ENCODE data around the gene SHANK2.

Gene SHANK2

DNA sequence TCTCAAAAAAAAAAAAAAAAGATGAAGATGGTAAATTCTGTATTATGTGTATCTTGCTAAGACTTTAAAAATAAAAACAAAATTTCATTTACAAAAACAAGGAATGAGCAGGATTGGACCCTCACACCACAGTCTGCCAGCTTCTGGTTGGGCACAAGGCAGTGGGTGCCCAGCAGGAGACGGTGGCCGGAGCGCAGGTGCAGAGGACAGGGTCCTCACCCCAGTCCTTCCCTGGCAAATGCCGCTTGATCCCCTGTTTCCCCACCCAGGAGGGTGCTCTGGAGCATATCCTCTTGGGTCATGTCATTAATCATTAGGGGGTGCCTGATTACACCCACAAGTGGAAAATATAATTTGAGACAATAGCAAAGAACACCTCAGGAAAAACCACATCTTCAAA lies 31.2 kb downstream of the SHANK2 start:
- H3K36me3 ChIP-seq: no peaks in the 10 kb centered on the region
- H3K27me3 ChIP-seq: peaks cover 0 to 6% of the 10 kb centered on the region in 2 donors
- peaks cover 0 to 14% (median 8%) of the 10 kb centered on the region in 3 donors for H3K9me3 ChIP-seq
- intact Hi-C loops (cut with DNase I; ENCODE audit: low total_unique reads): no loop called here
- no peak overlapping the region for H3K27ac ChIP-seq
- peak; percentile 6 to 14 for DNase-seq
- TF ChIP-seq, protein P1, sequence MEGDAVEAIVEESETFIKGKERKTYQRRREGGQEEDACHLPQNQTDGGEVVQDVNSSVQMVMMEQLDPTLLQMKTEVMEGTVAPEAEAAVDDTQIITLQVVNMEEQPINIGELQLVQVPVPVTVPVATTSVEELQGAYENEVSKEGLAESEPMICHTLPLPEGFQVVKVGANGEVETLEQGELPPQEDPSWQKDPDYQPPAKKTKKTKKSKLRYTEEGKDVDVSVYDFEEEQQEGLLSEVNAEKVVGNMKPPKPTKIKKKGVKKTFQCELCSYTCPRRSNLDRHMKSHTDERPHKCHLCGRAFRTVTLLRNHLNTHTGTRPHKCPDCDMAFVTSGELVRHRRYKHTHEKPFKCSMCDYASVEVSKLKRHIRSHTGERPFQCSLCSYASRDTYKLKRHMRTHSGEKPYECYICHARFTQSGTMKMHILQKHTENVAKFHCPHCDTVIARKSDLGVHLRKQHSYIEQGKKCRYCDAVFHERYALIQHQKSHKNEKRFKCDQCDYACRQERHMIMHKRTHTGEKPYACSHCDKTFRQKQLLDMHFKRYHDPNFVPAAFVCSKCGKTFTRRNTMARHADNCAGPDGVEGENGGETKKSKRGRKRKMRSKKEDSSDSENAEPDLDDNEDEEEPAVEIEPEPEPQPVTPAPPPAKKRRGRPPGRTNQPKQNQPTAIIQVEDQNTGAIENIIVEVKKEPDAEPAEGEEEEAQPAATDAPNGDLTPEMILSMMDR (IDR thresholded peaks at IDR 0.05): no peak
- H3K4me1 ChIP-seq: no peaks in the 10 kb centered on the region
- no peak overlapping the region for H3K4me3 ChIP-seq

DNA sequence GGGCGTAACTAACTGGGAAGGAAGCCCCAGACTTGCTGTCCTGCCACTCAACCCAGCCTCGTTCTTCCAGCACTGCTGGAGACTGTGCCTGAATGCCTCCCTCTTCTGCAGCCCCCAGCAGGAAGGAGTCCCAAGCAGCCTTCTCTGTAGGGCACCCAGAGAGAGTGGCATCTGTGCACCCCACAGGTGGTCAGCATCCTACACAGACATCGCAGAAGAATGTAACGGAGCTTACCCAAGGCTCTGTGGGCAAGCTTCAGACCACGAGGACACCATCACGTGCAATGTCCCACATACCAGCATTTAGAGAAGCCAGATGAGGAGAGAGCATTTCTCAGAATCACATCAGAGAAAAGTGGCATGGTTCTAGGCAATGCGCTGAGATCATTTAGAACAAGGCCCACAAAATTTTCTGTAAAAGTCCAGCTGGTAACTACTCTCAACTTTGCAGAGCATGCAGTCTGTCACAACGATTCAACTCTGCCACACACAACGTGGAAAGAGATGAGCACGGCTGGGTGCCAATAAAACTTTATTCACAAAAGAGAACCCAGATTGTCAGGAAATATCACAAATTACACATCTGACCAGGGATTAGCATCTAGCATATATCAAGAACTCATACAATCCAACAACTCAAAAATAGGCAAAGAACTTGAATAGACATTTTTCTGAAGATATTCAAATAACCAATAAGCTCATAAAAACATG lies 33.4 kb downstream of the SHANK2 start:
- no peaks in the 10 kb centered on the region for H3K36me3 ChIP-seq
- DNase-seq: peak in 1 of 2 donors; percentile 2
- no peaks in the 10 kb centered on the region for H3K9me3 ChIP-seq
- TF ChIP-seq, protein P1 (IDR thresholded peaks at IDR 0.05): no peak
- H3K27me3 ChIP-seq: peaks cover 0 to 24% of the 10 kb centered on the region in 2 donors
- intact Hi-C loops (cut with DNase I; ENCODE audit: low total_unique reads): no loop called here
- H3K4me3 ChIP-seq: no peak overlapping the region
- H3K4me1 ChIP-seq: no peaks in the 10 kb centered on the region
- no peak overlapping the region for H3K27ac ChIP-seq

DNA sequence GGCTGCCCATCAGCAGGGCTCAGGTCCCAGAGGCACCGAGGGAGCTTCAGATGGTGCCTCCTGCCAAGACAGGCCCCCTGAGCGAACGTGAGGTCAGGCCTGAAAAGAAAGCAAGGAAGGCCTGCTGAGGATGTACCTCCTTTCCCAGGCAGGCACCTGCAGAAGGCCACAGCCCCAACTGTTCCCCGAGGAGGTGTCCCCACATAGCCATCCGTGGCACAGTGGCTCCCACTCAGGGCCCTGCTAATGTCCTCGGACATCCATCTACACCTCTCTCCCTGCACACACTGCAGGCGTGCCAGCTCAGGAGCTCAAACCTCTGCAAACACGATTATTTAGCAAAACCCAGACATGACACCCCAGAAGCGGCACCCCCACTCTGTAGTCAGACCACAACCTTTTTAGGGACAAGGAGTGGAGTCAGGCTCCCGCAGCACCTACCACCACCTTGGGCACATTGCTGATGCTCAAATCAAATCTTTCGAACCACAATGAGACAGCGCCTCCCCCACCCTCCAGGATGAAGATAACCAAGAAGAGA lies 36.9 kb downstream of the SHANK2 start:
- TF ChIP-seq, protein P1 (IDR thresholded peaks at IDR 0.05): no peak
- no peaks in the 10 kb centered on the region for H3K36me3 ChIP-seq
- peaks cover 0 to 5% (median 0%) of the 10 kb centered on the region in 4 donors for H3K4me1 ChIP-seq
- DNase-seq: peak; percentile 4 to 48
- intact Hi-C loops (cut with DNase I; ENCODE audit: low total_unique reads): no loop called here
- no peak overlapping the region for H3K27ac ChIP-seq
- no peak overlapping the region for H3K4me3 ChIP-seq
- H3K9me3 ChIP-seq: no peaks in the 10 kb centered on the region
- peaks cover 0 to 32% of the 10 kb centered on the region in 2 donors for H3K27me3 ChIP-seq

DNA sequence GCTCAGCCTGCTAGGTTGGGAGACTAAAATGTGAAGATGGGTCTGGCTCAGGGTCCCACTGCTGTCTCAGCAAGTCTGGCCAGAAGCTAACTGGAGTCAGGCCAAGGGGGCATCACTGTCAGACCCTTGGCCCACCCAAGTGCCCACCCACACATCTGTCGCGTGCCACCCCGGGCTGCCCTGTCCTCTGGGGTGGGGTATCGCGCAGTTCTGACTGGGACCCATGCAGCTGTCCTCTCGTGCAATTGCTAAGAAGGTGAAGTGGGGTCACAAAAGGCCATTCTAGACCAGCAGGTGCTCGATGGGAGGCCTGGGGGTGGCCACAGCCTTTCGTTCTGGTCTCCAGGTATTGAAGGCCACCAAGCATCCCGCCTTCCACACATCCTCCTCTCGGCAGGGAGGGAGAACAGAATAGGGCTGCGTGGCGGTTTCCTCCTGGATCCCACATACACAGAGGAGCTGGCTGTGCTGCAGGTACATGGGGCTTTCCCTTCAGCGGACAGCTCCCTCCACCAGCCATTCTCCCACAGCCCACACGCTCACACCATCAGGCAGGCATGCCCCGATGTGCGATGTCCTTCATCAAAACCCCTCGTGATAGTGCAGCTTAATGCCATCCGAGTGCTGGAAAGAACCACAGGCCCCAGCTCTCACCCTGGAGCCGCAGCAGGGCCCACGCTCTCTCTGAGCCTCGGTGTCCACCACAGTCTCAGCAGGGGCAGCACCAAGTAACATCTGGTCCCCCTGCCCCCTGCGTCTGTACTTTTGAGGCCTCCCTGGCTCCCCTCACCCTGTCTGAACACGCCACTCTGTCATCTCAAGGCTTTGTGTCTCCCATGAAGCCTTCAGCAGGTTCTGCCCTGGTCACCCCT lies 37.6 kb downstream of the SHANK2 start:
- H3K27me3 ChIP-seq: peaks cover 0 to 37% of the 10 kb centered on the region in 2 donors
- TF ChIP-seq, protein P1 (IDR thresholded peaks at IDR 0.05): no peak
- no peaks in the 10 kb centered on the region for H3K36me3 ChIP-seq
- H3K27ac ChIP-seq: no peak overlapping the region
- peak; percentile 16 to 53 for DNase-seq
- no peak overlapping the region for H3K4me3 ChIP-seq
- intact Hi-C loops (cut with DNase I; ENCODE audit: low total_unique reads): no loop called here
- no peaks in the 10 kb centered on the region for H3K9me3 ChIP-seq
- H3K4me1 ChIP-seq: peaks cover 0 to 5% (median 0%) of the 10 kb centered on the region in 4 donors

DNA sequence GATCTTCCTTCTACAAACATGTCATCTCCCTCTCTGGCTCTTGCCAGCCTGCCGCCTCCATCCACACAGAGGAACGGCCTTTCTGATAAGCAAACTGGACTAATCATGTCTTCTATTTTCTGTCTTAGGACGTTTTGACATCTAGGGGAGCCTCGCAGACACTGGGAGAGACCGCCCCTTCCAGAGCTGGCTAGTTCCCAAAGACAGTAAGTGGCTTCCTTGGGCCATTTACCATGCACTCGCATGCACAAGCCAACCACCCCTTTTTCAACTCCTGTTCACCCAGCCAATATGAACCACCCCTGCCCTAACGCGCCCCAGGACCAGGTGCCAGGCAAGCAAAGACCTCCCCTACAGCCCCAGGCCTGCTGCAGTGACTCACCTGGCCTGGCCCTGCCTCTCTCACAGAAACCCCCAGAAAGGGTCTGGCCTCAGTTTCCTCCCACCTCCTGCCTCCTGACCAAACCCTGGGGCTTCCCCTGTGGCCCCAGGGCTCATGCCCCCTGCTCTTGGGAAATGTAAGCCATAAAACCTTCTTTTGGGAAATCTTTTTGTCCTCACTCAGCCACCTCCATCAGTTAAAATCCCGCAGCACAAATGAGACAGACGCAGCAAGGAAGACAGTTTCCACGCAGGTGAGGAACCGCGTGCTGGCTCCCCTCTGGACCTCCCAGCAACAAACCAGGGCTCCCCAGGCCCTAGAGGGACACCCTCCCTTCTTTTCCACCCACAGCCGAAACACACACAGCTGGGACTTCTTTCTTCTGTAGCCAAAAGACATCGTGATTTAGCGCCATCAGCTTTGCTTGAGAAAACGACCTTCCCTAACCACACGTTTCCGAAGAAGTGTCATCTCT lies 38.5 kb downstream of the SHANK2 start:
- no peak overlapping the region for H3K27ac ChIP-seq
- peaks cover 0 to 5% (median 0%) of the 10 kb centered on the region in 4 donors for H3K4me1 ChIP-seq
- TF ChIP-seq, protein P1 (IDR thresholded peaks at IDR 0.05): no peak
- H3K9me3 ChIP-seq: no peaks in the 10 kb centered on the region
- no peak overlapping the region for H3K4me3 ChIP-seq
- peaks cover 0 to 37% of the 10 kb centered on the region in 2 donors for H3K27me3 ChIP-seq
- H3K36me3 ChIP-seq: no peaks in the 10 kb centered on the region
- DNase-seq: peak in 1 of 2 donors; percentile 45
- intact Hi-C loops (cut with DNase I; ENCODE audit: low total_unique reads): no loop called here

All from tibial artery (tissue), 4 donors.